IgD-negative memory B cell (primary cell): Measurements from ENCODE around the gene FAF2. TPM values are rescaled to one million over a fixed set of nuclear protein-coding genes. Genes with fewer than 3 reads are reported as not detected.

ENCODE experiments used
- H3K27ac Mint-ChIP-seq, 3 donors: one replicate each; pipeline ENCODE4 v1.8.0; 2020 to 2022; ENCODE audit warnings: mild to moderate bottlenecking in 3 of 3, mixed read lengths in 3 of 3, moderate library complexity in 1 of 3
- H3K27me3 Mint-ChIP-seq: one replicate; pipeline ENCODE4 v1.8.0; 2021; ENCODE audit warnings: mixed read lengths
- H3K36me3 Mint-ChIP-seq: one replicate; pipeline ENCODE4 v1.8.0; 2020; ENCODE audit warnings: mild to moderate bottlenecking, mixed read lengths
- H3K4me1 Mint-ChIP-seq, 3 donors: one replicate each; pipeline ENCODE4 v1.8.0; 2020 to 2022; ENCODE audit warnings: mixed read lengths in 3 of 3, mild to moderate bottlenecking in 1 of 3
- H3K4me3 Mint-ChIP-seq, 4 donors: one replicate each; pipeline ENCODE4 v1.8.0; 2020 to 2022; ENCODE audit warnings: mild to moderate bottlenecking in 4 of 4, mixed read lengths in 4 of 4, moderate library complexity in 3 of 4
- H3K9me3 Mint-ChIP-seq, 3 donors: one replicate each; pipeline ENCODE4 v1.8.0; 2020 to 2021; ENCODE audit warnings: mixed read lengths in 3 of 3, mild to moderate bottlenecking in 1 of 3
- polyA plus RNA-seq: library from polyadenylated mRNA; unstranded; fragments of 300-500 nt; fragmentation: Illumina TruSeq; gene quantifications from one replicate; pipeline ENCODE4 v1.2.3, GENCODE V29; 2021

Gene FAF2
- polyA plus RNA-seq, 1 donor from 2014 or later, result 11.1 TPM

DNA sequence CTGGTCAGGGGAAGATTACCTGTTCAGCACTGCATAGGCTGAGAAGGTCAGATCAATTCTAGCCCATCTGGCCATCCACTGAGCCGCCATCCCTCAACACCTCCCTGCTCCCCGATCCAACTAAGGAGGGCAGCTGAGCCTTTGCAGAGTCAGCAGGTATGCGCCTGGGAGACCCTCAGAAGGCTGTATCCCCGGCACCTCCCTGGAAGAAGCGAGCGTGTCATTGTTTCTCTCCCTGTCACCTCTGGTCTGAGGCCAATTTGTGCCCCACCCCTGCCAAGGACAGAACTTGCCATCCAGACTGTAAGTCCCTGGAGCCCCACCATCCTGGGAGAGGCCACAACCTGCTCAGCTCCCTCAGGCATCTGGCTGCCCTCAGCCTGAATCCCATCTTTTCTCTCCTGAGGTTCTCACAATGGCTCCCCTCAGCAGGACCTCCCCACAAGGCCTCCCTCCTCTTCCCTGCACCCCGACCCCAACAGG, 34.4 kb upstream of the FAF2 start:
- Mint-ChIP-seq H3K4me1 (peaks cover 12 to 26% (median 16%) of the 10 kb centered on the region in 3 donors), H3K36me3 (no peaks in the 10 kb centered on the region), H3K27me3 (no peaks in the 10 kb centered on the region), H3K27ac (no peak overlapping the region), H3K4me3 (no peak overlapping the region), H3K9me3 (no peaks in the 10 kb centered on the region)

DNA sequence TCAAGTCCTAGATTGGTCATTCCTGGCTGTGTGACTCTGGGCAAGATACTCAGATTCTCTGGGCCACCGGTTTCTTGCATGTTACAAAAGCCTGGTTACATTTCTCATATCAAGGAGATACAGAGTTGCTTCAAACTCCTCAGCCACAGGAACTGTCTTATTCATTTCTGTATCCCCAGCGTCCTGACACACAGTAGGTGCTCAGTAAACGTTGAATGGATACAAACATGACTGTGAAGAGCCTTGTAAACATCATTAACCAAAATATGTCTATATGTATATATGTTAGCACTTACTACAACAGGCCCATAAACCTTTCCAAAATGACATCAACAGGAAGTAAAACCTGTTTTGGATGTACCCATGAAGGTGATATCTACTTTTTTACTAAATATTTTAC, 33.5 kb upstream of the FAF2 start:
- H3K36me3 Mint-ChIP-seq, result no peaks in the 10 kb centered on the region
- peak overlapping the region; percentile 82 to 92 (median 85) for H3K4me3 Mint-ChIP-seq
- H3K4me1 Mint-ChIP-seq, result peaks cover 12 to 26% (median 16%) of the 10 kb centered on the region in 3 donors
- no peaks in the 10 kb centered on the region for H3K27me3 Mint-ChIP-seq
- H3K27ac Mint-ChIP-seq, result peak overlapping the region; percentile 32 to 77 (median 46)
- H3K9me3 Mint-ChIP-seq, result no peaks in the 10 kb centered on the region

DNA sequence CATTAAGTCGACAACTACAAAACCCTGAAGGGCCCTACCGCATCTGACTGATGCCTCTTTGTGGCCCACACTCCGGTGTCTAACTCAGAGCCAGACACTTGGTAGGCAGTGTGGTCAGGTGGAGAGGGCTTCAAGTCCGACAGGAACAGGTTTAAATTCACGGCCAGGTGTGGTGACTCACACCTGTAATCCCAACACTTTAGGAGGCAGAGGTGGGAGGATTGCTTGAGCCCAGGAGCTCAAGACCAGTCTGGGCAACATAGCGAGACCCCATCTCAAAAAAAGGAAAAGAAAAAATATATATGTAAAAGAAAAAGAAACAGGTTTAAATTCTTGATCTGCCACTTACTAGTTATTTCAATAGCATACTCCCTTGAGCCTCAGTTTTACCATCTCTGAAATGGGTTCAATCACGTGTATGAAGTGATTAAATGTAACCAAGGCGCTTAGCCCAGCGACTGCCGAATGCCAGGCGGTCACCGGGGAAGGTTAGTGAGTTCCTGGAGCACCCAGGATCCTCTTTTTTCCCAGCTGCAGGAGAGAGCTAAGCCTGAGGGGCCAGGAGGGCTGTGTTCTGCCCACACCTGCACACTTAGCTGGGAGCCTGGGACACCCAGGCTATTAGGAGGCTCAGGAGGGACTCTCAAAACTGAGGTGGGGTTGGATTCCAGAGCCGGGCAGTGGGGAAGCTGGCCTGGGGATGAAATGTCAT, 32.8 kb upstream of the FAF2 start:
- Mint-ChIP-seq H3K4me1 (peaks cover 12 to 26% (median 16%) of the 10 kb centered on the region in 3 donors), H3K9me3 (no peaks in the 10 kb centered on the region)

DNA sequence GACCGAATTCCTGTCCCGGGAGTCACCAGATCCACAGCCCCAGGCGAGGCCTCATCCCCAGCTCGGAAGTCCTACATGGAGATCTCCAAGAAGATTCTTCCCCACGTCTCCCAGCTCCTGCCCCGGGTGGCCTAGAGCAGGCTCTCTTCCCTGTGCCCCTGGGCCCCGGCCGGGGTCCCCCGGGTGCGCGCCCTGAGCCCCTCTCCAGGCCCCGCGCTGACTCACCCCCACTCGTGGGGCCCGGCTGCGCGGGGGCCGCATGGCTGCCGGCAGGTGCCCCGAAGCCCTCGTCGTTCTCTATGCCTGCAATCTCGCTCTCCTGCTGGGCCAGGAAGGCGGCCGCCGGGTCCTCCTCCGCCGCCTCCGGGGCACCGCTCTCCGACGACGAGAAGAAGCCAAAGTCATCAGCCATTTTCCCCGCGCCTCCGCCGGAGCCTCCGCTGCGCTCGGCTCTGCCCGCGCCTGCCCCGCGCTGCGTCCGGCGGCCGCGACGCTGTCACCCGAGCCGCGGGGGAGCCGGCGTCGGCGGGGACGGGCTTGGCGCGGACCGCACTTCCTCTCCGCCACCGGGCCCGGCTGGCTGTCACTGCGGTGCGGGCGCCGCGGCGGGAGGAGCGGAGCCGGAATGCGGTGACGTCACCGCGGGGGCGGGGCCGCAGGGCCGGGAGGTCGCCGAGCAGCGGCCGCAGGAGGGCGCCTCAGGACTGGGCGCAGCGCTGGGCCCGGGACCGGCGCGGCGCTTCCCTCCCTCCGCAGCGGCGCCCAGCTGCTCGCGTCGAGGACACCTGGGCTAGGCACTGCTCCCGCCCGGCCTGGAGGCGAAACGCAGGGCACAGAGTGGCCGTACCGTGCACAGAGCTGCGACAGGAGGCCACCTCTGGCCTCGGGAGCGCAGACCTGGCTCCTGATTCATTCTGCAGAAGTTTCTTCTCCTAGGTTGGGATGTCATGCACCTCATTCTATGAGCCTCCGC, 31.9 kb upstream of the FAF2 start, which contains the start of gene CLTB:
Gene CLTB (minus strand): TSS at position 588 of the 973 bp plus-strand sequence. CDS start 176 bp downstream, at position 412.
- H3K27me3 Mint-ChIP-seq, result peaks cover 6% of the 10 kb centered on the region
- no peaks in the 10 kb centered on the region for H3K9me3 Mint-ChIP-seq
- H3K27ac Mint-ChIP-seq, result peak within 1 kb of the TSS; percentile 16 to 78 (median 77)
- peak within 1 kb of the TSS; percentile 82 to 92 (median 88) for H3K4me3 Mint-ChIP-seq
- H3K4me1 Mint-ChIP-seq, result peaks cover 12 to 26% (median 16%) of the 10 kb centered on the region in 3 donors
- H3K36me3 Mint-ChIP-seq, result peaks cover 2% of the 10 kb centered on the region

More for the DNA sequence above, 32.8 kb upstream of the FAF2 start:
- H3K27ac Mint-ChIP-seq, result peak overlapping the region; percentile 32 to 77 (median 46)
- H3K4me3 Mint-ChIP-seq, result peak overlapping the region; percentile 82 to 92 (median 85)
- H3K36me3 Mint-ChIP-seq, result no peaks in the 10 kb centered on the region
- peaks cover 4% of the 10 kb centered on the region for H3K27me3 Mint-ChIP-seq

DNA sequence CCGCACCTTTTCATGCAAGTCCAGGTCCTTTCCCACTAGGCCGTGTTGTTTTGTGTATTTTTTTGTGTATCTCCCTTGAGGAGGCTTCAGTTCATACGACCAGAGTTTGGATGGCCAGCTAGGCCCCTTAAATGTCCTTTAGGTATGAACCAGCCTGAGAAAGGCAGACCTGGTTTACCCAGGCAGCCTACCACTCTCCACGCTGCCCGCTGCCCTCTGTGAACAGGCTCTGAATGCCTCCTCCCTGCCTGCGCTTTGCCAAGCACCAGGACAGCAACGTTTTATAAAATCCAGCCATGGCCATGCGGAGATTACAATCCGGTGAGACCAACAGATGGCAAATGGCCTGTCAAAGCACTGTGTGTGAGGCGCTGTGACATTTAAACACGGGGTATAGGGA, 31.2 kb upstream of the FAF2 start:
- Mint-ChIP-seq H3K27me3 (peaks cover 6% of the 10 kb centered on the region), H3K4me1 (peaks cover 12 to 24% (median 16%) of the 10 kb centered on the region in 3 donors)

DNA sequence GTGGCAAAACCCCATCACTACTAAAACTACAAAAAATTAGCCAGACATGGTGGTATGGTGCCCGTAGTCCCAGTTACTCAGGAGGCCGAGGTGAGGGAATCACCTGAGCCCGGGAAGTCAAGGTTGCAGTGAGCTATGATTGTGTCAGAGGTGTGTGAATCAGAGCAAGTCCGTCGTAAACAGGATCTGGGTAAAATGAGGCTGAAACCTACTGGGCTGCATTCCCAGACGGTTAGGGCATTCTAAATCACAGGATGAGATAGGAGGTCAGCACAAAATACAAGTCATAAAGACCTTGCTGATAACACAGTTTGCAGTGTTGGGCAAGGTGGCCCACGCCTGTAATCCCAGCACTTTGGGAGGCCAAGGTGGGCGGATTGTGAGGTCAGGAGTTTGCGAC, 29.9 kb upstream of the FAF2 start:
- peak overlapping the region in 1 of 4 donors; percentile 77 for H3K4me3 Mint-ChIP-seq
- H3K36me3 Mint-ChIP-seq, result peaks cover 6% of the 10 kb centered on the region
- H3K27ac Mint-ChIP-seq, result no peak overlapping the region
- peaks cover 12 to 24% (median 16%) of the 10 kb centered on the region in 3 donors for H3K4me1 Mint-ChIP-seq
- no peaks in the 10 kb centered on the region for H3K9me3 Mint-ChIP-seq
- H3K27me3 Mint-ChIP-seq, result peaks cover 8% of the 10 kb centered on the region

More for the DNA sequence above, 31.2 kb upstream of the FAF2 start:
- Mint-ChIP-seq H3K36me3 (peaks cover 6% of the 10 kb centered on the region), H3K9me3 (no peaks in the 10 kb centered on the region), H3K4me3 (peak overlapping the region; percentile 77 to 90 (median 82)), H3K27ac (peak overlapping the region in 2 of 3 donors; percentile 39 to 78)

DNA sequence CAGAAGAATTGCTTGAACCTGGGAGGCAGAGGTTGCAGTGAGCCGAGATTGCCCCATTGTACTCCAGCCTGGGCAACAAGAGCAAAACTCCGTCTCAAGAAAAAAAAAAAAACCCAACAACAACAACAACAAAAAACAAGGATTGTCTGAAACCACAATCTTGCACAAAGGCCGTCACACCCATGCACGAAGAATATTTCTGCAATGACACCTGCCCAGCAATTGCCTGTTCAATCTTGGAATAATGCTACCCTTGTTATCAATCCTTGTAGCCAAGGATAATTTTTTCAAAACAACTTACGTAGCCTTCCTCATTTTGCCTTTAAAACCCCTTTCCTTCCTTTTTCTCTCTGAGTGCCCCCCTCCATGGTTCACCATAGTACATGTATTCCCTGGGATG, 28.1 kb upstream of the FAF2 start:
- Mint-ChIP-seq H3K4me3 (no peak overlapping the region), H3K4me1 (peaks cover 6 to 14% (median 8%) of the 10 kb centered on the region in 3 donors), H3K9me3 (no peaks in the 10 kb centered on the region), H3K27ac (no peak overlapping the region), H3K36me3 (peaks cover 6% of the 10 kb centered on the region), H3K27me3 (peaks cover 9% of the 10 kb centered on the region)

DNA sequence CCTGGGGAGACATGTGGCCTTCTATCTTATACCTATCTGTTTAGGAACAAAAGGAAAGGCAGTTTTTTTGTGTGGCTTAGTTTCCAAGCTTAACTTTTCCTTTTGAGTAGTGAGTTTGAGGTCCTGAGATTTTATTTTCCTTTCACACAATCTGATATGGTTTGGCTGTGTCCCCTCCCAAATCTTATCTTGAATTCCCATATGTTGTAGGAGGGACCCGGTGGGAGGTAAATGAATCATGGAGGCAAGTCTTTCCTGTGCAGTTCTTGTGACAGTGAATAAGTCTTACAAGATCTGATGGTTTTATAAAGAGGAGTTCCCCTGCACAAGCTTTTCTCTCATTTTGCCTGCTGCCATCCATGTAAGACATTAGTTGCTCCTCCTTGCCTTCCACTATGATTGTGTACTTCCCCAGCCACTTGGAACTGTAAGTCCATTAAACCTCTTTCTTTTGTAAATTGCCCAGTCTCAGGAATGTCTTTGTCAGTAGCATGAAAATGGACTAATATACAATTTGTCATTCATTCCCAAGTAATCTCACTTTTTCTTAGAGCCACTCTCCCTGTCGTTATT, 27.1 kb upstream of the FAF2 start:
- peak overlapping the region in 1 of 4 donors; percentile 27 for H3K4me3 Mint-ChIP-seq
- peaks cover 6% of the 10 kb centered on the region for H3K36me3 Mint-ChIP-seq
- H3K4me1 Mint-ChIP-seq, result peaks cover 0 to 7% (median 3%) of the 10 kb centered on the region in 3 donors
- H3K27ac Mint-ChIP-seq, result no peak overlapping the region
- H3K9me3 Mint-ChIP-seq, result peaks cover 0 to 3% (median 0%) of the 10 kb centered on the region in 3 donors
- peaks cover 9% of the 10 kb centered on the region for H3K27me3 Mint-ChIP-seq

DNA sequence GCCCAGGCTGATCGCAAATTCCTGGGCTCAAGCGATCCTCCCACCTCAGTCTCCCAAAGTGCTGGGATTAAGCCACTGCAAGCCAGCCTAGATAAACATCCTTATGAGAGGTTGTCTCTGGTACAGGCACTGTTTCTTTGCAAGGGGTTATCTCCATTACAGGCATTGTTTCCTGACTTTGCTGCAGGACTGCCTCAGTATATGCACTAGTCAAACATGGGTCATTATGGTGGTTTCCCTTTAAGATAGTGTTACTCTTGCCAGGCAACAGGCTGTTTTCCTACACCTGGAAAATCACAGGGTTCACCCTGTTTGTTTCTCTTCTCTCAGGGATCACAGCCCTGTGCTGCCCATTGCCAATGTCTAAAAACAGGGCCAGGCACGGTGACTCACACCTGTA, 24.0 kb upstream of the FAF2 start:
- H3K27me3 Mint-ChIP-seq, result peaks cover 9% of the 10 kb centered on the region
- H3K4me1 Mint-ChIP-seq, result no peaks in the 10 kb centered on the region
- H3K27ac Mint-ChIP-seq, result no peak overlapping the region
- peaks cover 7% of the 10 kb centered on the region for H3K36me3 Mint-ChIP-seq
- H3K4me3 Mint-ChIP-seq, result no peak overlapping the region
- peaks cover 0 to 3% (median 0%) of the 10 kb centered on the region in 3 donors for H3K9me3 Mint-ChIP-seq

DNA sequence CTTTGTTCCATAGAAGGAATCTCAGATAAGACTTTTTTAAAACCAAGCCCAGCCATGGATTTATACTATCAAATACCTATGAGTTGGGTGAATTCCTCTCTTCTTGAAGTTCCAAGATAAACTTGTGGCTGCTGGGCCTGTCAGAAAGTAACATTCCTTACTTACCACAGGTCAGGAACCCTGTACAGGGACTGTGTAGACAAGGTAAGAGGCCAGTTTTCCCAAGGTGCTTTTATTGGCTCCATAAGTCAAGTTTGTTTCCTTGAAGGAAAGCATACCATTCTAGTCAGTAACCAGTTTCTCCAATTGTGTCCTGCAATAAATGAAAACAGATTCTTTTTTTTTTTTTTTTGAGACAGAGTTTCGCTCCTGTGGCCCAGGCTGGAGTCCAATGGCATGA, 23.0 kb upstream of the FAF2 start:
- no peaks in the 10 kb centered on the region for H3K4me1 Mint-ChIP-seq
- H3K9me3 Mint-ChIP-seq, result peaks cover 0 to 3% (median 0%) of the 10 kb centered on the region in 3 donors
- H3K4me3 Mint-ChIP-seq, result no peak overlapping the region
- H3K27ac Mint-ChIP-seq, result no peak overlapping the region
- H3K27me3 Mint-ChIP-seq, result peaks cover 8% of the 10 kb centered on the region
- H3K36me3 Mint-ChIP-seq, result peaks cover 7% of the 10 kb centered on the region

DNA sequence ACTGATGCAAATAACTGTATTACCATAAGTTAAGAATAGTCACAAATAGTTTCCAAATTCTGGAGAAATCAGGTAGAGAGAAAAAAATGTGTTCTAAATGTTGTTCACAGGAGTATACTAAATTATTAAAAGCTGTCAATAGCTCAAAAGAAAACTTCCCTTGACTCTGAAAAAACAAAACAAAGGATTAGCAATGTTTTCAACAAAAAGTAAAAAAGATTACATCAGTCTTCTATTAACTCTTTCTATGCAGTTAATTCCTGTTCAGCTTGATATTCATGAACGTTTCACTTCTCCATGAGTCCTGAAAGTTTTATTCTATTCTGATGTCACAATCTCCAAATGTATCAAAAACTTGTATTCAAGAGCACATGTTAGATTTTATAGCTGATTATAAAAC, 22.4 kb upstream of the FAF2 start:
- Mint-ChIP-seq H3K36me3 (peaks cover 9% of the 10 kb centered on the region), H3K4me1 (peaks cover 0 to 3% (median 0%) of the 10 kb centered on the region in 3 donors), H3K4me3 (peak overlapping the region in 1 of 4 donors; percentile 66), H3K27ac (peak overlapping the region in 1 of 3 donors; percentile 23), H3K9me3 (peaks cover 0 to 3% (median 0%) of the 10 kb centered on the region in 3 donors), H3K27me3 (peaks cover 3% of the 10 kb centered on the region)

DNA sequence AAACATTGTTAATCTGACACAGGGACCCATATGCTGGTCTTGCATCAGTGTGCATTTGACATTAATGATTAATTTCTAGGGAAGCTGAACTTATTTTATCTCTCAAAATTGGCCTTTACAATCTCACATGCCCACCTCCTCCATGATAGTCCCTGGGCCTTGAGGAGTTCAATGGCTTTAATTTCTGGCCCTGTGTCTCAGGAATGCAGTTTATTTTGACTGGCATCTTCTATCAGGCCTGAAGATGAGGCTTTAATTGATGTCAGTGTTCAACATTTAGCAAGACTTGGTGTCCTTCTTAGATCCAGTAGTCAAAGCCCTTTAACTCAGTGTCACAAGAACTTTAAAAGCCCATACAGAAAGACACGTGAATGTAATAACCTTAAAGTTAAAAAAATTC, 21.3 kb upstream of the FAF2 start:
- peaks cover 0 to 3% (median 0%) of the 10 kb centered on the region in 3 donors for H3K4me1 Mint-ChIP-seq
- no peak overlapping the region for H3K27ac Mint-ChIP-seq
- peaks cover 3% of the 10 kb centered on the region for H3K36me3 Mint-ChIP-seq
- no peak overlapping the region for H3K4me3 Mint-ChIP-seq
- H3K9me3 Mint-ChIP-seq, result peaks cover 0 to 3% (median 0%) of the 10 kb centered on the region in 3 donors
- peaks cover 3% of the 10 kb centered on the region for H3K27me3 Mint-ChIP-seq

DNA sequence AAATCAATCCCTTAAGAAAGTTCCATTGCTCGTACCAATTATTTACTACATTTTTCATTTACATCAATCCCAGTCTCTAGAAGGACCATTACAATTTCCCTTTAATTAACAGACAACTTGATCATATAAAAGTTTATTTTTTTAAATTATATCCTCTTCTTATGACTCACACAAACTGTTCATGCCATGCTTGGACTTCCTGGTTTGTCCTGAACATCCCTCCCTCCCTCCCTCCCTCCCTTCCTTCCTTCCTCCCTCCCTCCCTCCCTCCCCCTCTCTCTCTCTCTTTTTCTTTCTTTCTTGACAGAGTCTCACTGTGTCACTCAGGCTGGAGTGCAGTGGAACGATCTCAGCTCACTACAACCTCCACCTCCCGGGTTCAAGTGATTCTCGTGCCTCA, 20.2 kb upstream of the FAF2 start:
- Mint-ChIP-seq H3K27ac (no peak overlapping the region), H3K9me3 (peaks cover 0 to 7% (median 0%) of the 10 kb centered on the region in 3 donors), H3K4me1 (peaks cover 0 to 3% (median 0%) of the 10 kb centered on the region in 3 donors), H3K36me3 (peaks cover 3% of the 10 kb centered on the region), H3K27me3 (peaks cover 7% of the 10 kb centered on the region), H3K4me3 (no peak overlapping the region)

DNA sequence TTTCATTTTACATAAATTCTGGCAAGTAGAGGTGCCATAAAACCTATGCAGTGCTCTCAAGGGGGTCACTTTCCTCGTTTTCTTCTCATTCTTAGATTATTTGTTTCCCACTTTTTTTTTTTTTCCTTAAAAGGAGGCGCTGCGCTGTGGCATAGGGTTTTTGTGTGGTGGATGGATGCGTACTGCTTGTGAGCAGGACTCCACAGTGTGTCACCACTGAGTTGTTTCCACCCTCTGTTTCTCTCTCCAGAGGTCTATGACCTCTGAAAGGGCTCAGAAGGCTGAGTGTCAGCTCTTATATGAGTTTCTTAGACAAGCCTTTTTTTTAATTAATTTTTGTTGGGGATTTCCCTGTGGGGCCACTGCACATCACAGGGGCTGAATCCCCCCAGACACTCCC, 18.2 kb upstream of the FAF2 start:
- Mint-ChIP-seq H3K36me3 (peaks cover 3% of the 10 kb centered on the region), H3K27ac (no peak overlapping the region), H3K9me3 (peaks cover 0 to 7% (median 0%) of the 10 kb centered on the region in 3 donors), H3K4me1 (peaks cover 0 to 3% (median 0%) of the 10 kb centered on the region in 3 donors), H3K4me3 (no peak overlapping the region), H3K27me3 (peaks cover 5% of the 10 kb centered on the region)
